Measurements from ENCODE around the gene DPCD. TPM values are rescaled to one million over a fixed set of nuclear protein-coding genes. Genes with fewer than 3 reads are reported as not detected.

Gene DPCD
- total and polyA plus RNA-seq, 10 of the 15 experiments (the other 5 are each of a cell fraction or from before 2014, with no cell fraction given): 9.7 to 50.9 (median 26.3) TPM

DNA sequence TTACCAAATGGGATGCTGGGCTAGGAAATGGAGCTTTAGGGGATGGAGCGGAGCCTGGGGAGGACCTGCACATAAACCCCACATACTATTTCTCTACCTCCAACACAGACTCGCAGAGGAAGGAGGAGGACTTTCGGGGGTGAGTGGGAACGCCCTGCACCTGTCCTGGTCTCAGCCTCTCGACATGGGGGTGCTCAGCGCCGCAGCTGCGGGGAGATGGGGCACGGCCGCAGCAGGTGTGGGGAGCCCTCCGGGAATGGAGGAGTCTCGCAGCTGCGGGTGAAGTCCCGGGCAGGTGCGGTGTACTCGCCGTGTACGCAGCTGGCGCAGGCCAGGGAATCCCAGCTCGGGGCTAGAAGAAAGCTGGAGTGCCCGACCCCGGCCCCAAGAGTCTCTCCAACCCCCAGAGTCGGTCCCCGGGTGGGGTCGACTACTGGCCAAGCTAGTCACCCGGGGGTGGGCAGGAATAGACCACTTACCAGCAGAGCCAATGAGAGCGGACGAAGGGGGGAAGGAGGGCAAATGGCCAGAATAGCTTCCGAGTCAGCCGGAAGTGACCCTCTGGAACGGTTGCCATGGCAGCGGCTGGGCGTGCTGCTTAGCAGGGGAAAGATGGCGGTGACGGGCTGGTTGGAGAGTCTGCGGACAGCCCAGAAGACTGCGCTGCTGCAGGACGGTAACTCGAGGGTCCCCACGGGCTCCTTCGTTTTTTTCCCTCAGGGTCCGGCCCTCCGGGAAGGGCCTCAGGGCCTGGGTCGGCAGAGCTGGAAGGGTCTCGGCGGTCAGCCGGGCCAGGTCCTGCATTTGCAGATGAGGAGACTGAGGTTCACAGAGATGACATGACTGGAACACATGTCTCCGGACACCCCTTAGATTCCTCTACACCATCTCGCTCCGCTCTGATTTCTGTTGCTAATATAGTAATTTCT is at the start of gene DPCD, which contains the start of gene POLL (continued):
- TF ChIP-seq, protein P1, sequence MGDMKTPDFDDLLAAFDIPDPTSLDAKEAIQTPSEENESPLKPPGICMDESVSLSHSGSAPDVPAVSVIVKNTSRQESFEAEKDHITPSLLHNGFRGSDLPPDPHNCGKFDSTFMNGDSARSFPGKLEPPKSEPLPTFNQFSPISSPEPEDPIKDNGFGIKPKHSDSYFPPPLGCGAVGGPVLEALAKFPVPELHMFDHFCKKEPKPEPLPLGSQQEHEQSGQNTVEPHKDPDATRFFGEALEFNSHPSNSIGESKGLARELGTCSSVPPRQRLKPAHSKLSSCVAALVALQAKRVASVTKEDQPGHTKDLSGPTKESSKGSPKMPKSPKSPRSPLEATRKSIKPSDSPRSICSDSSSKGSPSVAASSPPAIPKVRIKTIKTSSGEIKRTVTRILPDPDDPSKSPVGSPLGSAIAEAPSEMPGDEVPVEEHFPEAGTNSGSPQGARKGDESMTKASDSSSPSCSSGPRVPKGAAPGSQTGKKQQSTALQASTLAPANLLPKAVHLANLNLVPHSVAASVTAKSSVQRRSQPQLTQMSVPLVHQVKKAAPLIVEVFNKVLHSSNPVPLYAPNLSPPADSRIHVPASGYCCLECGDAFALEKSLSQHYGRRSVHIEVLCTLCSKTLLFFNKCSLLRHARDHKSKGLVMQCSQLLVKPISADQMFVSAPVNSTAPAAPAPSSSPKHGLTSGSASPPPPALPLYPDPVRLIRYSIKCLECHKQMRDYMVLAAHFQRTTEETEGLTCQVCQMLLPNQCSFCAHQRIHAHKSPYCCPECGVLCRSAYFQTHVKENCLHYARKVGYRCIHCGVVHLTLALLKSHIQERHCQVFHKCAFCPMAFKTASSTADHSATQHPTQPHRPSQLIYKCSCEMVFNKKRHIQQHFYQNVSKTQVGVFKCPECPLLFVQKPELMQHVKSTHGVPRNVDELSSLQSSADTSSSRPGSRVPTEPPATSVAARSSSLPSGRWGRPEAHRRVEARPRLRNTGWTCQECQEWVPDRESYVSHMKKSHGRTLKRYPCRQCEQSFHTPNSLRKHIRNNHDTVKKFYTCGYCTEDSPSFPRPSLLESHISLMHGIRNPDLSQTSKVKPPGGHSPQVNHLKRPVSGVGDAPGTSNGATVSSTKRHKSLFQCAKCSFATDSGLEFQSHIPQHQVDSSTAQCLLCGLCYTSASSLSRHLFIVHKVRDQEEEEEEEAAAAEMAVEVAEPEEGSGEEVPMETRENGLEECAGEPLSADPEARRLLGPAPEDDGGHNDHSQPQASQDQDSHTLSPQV (IDR thresholded peaks at IDR 0.05): no peak
- TF ChIP-seq YBX1 (IDR thresholded peaks at IDR 0.05) (no peak), ZNF207 (IDR thresholded peaks at IDR 0.05; ENCODE audit: borderline replicate concordance) (no peak), CBX5 (IDR thresholded peaks at IDR 0.05; ENCODE audit: low read depth) (no peak), PAX5 (IDR thresholded peaks at IDR 0.05; ENCODE audit: borderline replicate concordance, low read depth, low read length) (0 out of 2 replicates have a peak, but pooled peaks have one; percentile 35)
- TF ChIP-seq, protein P2, sequence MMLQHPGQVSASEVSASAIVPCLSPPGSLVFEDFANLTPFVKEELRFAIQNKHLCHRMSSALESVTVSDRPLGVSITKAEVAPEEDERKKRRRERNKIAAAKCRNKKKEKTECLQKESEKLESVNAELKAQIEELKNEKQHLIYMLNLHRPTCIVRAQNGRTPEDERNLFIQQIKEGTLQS (IDR thresholded peaks at IDR 0.05; ENCODE audit: borderline replicate concordance, extremely low read depth, low read depth, low read length): no peak
- TF ChIP-seq, protein P3, sequence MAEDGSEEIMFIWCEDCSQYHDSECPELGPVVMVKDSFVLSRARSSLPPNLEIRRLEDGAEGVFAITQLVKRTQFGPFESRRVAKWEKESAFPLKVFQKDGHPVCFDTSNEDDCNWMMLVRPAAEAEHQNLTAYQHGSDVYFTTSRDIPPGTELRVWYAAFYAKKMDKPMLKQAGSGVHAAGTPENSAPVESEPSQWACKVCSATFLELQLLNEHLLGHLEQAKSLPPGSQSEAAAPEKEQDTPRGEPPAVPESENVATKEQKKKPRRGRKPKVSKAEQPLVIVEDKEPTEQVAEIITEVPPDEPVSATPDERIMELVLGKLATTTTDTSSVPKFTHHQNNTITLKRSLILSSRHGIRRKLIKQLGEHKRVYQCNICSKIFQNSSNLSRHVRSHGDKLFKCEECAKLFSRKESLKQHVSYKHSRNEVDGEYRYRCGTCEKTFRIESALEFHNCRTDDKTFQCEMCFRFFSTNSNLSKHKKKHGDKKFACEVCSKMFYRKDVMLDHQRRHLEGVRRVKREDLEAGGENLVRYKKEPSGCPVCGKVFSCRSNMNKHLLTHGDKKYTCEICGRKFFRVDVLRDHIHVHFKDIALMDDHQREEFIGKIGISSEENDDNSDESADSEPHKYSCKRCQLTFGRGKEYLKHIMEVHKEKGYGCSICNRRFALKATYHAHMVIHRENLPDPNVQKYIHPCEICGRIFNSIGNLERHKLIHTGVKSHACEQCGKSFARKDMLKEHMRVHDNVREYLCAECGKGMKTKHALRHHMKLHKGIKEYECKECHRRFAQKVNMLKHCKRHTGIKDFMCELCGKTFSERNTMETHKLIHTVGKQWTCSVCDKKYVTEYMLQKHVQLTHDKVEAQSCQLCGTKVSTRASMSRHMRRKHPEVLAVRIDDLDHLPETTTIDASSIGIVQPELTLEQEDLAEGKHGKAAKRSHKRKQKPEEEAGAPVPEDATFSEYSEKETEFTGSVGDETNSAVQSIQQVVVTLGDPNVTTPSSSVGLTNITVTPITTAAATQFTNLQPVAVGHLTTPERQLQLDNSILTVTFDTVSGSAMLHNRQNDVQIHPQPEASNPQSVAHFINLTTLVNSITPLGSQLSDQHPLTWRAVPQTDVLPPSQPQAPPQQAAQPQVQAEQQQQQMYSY (CRISPR knock-in tag; IDR thresholded peaks at IDR 0.05): no peak

Measured in GM12878 (cell line).